ENCODE results near the gene PPP1R13B.

DNA sequence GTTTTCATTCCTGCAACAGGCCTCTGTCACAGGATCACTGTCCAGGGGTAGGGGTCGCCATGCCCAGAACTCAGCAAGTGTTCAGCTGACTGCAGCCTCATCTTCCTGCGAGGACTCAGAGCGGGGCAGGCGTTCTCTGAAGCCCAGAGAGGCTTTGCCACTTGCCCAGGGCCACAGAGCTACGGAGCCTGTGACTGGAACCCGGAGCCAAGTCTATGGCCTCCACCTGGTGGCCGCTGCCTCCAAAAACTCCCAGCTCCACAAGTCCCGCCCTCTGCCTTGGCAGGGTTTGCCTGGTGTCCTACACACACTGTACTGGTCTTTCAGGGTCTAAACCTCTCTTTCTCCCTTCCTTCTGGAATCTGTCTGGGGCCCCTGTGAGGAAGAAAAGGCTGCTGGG lies 8.7 kb upstream of the PPP1R13B start:
- TF ChIP-seq, protein P1, sequence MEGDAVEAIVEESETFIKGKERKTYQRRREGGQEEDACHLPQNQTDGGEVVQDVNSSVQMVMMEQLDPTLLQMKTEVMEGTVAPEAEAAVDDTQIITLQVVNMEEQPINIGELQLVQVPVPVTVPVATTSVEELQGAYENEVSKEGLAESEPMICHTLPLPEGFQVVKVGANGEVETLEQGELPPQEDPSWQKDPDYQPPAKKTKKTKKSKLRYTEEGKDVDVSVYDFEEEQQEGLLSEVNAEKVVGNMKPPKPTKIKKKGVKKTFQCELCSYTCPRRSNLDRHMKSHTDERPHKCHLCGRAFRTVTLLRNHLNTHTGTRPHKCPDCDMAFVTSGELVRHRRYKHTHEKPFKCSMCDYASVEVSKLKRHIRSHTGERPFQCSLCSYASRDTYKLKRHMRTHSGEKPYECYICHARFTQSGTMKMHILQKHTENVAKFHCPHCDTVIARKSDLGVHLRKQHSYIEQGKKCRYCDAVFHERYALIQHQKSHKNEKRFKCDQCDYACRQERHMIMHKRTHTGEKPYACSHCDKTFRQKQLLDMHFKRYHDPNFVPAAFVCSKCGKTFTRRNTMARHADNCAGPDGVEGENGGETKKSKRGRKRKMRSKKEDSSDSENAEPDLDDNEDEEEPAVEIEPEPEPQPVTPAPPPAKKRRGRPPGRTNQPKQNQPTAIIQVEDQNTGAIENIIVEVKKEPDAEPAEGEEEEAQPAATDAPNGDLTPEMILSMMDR (IDR thresholded peaks at IDR 0.05), result no peak
- TF ChIP-seq POLR2A (IDR thresholded peaks at IDR 0.05), result no peak

Data from heart left ventricle (tissue), 13 donors.